ENCODE measurements around the gene ILDR1. TPM values are rescaled to one million over a fixed set of nuclear protein-coding genes. Genes with fewer than 3 reads are reported as not detected.

ILDR1 gene
- total and polyA plus RNA-seq, 2 donors from 2014 or later, result 11.9 to 17.7 TPM

DNA sequence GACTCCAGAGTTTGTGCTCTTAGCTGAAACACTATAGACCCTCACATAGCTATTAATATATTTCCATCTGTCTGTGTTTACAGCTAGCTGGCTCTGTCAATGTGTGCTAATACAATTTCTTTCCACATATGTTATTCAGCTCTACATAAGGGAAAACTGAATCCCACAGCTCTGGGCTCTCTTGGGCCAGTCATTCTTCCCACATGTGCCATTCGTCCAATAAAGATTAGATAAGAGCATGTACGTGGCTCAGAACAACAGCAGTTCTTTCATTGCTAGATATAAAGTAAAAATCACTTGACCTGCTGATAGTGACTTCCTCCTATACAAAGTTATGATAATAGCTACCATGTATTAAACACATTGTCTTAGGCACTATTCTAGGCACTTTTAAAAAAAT lies 2.8 kb upstream of the ILDR1 start:
- TF ChIP-seq, protein P1, sequence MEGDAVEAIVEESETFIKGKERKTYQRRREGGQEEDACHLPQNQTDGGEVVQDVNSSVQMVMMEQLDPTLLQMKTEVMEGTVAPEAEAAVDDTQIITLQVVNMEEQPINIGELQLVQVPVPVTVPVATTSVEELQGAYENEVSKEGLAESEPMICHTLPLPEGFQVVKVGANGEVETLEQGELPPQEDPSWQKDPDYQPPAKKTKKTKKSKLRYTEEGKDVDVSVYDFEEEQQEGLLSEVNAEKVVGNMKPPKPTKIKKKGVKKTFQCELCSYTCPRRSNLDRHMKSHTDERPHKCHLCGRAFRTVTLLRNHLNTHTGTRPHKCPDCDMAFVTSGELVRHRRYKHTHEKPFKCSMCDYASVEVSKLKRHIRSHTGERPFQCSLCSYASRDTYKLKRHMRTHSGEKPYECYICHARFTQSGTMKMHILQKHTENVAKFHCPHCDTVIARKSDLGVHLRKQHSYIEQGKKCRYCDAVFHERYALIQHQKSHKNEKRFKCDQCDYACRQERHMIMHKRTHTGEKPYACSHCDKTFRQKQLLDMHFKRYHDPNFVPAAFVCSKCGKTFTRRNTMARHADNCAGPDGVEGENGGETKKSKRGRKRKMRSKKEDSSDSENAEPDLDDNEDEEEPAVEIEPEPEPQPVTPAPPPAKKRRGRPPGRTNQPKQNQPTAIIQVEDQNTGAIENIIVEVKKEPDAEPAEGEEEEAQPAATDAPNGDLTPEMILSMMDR (IDR thresholded peaks at IDR 0.05; ENCODE audit: borderline replicate concordance, extremely low read depth, insufficient read depth), result no peak
- no peak for DNase-seq
- no peaks in the 10 kb centered on the region for H3K9me3 ChIP-seq (ENCODE audit: control insufficient read depth in 2 of 3, insufficient read depth in 1 of 3, low read length in 3 of 3)
- no peaks in the 10 kb centered on the region for H3K4me1 ChIP-seq (ENCODE audit: control insufficient read depth in 2 of 3, insufficient read depth in 2 of 3, low read depth in 1 of 3, low read length in 3 of 3)
- no peak overlapping the region for H3K9ac ChIP-seq (ENCODE audit: low read length in 3 of 3)
- no peak overlapping the region for H3K27ac ChIP-seq (ENCODE audit: low read depth in 2 of 2, low read length in 2 of 2)
- no peaks in the 10 kb centered on the region for H3K27me3 ChIP-seq (ENCODE audit: control insufficient read depth, insufficient read depth, low read length)
- no peak overlapping the region for H3K4me3 ChIP-seq (ENCODE audit: low read length in 3 of 3)
- intact Hi-C loops (cut with DNase I), result no loop called here
- no peak for FAIRE-seq
- no peaks in the 10 kb centered on the region for H3K36me3 ChIP-seq (ENCODE audit: control insufficient read depth in 2 of 3, insufficient read depth in 3 of 3, low read length in 3 of 3)

DNA sequence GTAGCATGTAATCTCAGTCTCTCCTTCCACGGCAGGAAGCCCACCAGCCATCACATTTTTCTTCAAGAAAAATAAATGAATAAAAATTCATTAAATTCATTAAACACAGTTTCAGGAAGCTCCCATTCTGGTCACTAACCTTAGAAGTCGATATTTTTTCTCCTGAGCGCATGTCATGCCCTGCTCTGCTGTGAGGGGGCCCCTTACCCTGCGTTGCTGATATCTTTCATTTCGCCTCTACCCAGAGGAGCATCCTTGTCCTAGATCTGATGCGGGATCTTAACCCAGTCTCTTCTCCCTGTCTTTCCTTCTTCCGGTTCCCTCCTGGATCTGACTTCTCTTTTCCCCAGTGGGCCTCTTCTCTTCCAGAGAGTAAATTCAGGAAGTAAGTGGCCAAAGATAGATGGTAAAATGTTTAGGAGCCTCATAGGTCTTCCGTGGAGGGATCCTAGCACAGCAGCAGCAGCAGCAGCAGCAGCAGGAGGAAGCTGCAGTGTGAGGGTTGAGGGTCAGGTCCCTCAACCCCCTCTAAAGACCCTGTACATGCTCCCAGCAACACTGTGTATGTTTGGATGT lies 1.4 kb upstream of the ILDR1 start:
- no peaks in the 10 kb centered on the region for H3K36me3 ChIP-seq (ENCODE audit: control insufficient read depth in 2 of 3, insufficient read depth in 3 of 3, low read length in 3 of 3)
- H3K9me3 ChIP-seq (ENCODE audit: control insufficient read depth in 2 of 3, insufficient read depth in 1 of 3, low read length in 3 of 3), result no peaks in the 10 kb centered on the region
- DNase-seq (no peak), FAIRE-seq (no peak)
- H3K27ac ChIP-seq (ENCODE audit: low read depth in 2 of 2, low read length in 2 of 2), result no peak overlapping the region
- TF ChIP-seq, protein P1 (IDR thresholded peaks at IDR 0.05; ENCODE audit: borderline replicate concordance, extremely low read depth, insufficient read depth), result no peak
- H3K9ac ChIP-seq (ENCODE audit: low read length in 3 of 3), result no peak overlapping the region
- no peaks in the 10 kb centered on the region for H3K27me3 ChIP-seq (ENCODE audit: control insufficient read depth, insufficient read depth, low read length)
- intact Hi-C loops (cut with DNase I), result no loop called here
- no peaks in the 10 kb centered on the region for H3K4me1 ChIP-seq (ENCODE audit: control insufficient read depth in 2 of 3, insufficient read depth in 2 of 3, low read depth in 1 of 3, low read length in 3 of 3)
- H3K4me3 ChIP-seq (ENCODE audit: low read length in 3 of 3), result no peak overlapping the region

DNA sequence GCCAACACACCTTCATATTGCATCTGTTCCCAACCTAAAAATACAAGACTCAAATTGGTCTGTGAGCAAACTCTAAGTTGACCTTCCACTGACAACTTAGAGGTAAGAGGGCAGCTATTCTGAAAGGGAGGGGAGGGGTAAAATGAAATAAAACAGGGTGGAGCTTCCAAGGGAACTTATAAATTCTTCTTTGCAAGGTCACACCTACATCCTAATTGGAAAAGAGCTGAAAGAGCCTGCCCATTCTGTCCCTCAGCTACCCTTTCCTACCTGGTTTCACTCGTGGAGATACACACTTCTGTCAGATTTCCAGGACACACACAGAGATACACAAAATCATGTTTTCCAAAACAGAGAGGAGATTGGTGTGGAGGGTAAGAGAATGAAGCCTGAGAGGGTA lies 1.0 kb downstream of the ILDR1 start:
- FAIRE-seq, result no peak
- H3K9me3 ChIP-seq (ENCODE audit: control insufficient read depth in 2 of 3, insufficient read depth in 1 of 3, low read length in 3 of 3), result no peaks in the 10 kb centered on the region
- no peaks in the 10 kb centered on the region for H3K36me3 ChIP-seq (ENCODE audit: control insufficient read depth in 2 of 3, insufficient read depth in 3 of 3, low read length in 3 of 3)
- no peak overlapping the region for H3K27ac ChIP-seq (ENCODE audit: low read depth in 2 of 2, low read length in 2 of 2)
- TF ChIP-seq, protein P1 (IDR thresholded peaks at IDR 0.05; ENCODE audit: borderline replicate concordance, extremely low read depth, insufficient read depth), result no peak
- H3K9ac ChIP-seq (ENCODE audit: low read length in 3 of 3), result no peak overlapping the region
- no peaks in the 10 kb centered on the region for H3K27me3 ChIP-seq (ENCODE audit: control insufficient read depth, insufficient read depth, low read length)
- H3K4me1 ChIP-seq (ENCODE audit: control insufficient read depth in 2 of 3, insufficient read depth in 2 of 3, low read depth in 1 of 3, low read length in 3 of 3), result no peaks in the 10 kb centered on the region
- H3K4me3 ChIP-seq (ENCODE audit: low read length in 3 of 3), result peak overlapping the region in 2 of 3 donors; percentile 64 to 67
- DNase-seq, result no peak
- intact Hi-C loops (cut with DNase I), result no loop called here

DNA sequence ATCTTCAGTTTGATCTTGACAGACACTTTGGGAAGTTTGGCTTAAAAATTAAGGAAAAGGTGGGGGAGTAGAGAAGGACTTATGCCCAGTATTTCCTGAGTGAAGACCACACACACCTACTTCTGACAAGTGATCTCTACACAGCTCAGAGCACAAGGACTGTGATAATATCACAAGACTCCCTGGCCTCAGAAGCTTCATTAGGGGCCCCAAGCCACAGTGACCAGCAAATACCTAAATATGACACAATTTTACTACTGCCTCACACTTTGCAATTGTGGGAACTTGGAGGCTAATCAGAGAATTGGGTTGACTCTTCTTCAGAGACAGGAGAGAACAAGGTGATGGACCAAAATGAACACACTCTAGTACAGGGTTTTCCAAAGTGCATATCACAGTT lies 2.6 kb downstream of the ILDR1 start:
- intact Hi-C loops (cut with DNase I), result no loop called here
- no peaks in the 10 kb centered on the region for H3K4me1 ChIP-seq (ENCODE audit: control insufficient read depth in 2 of 3, insufficient read depth in 2 of 3, low read depth in 1 of 3, low read length in 3 of 3)
- no peak for DNase-seq
- no peak overlapping the region for H3K4me3 ChIP-seq (ENCODE audit: low read length in 3 of 3)
- no peaks in the 10 kb centered on the region for H3K36me3 ChIP-seq (ENCODE audit: control insufficient read depth in 2 of 3, insufficient read depth in 3 of 3, low read length in 3 of 3)
- H3K9ac ChIP-seq (ENCODE audit: low read length in 3 of 3), result no peak overlapping the region
- H3K27me3 ChIP-seq (ENCODE audit: control insufficient read depth, insufficient read depth, low read length), result no peaks in the 10 kb centered on the region
- TF ChIP-seq, protein P1 (IDR thresholded peaks at IDR 0.05; ENCODE audit: borderline replicate concordance, extremely low read depth, insufficient read depth), result no peak
- H3K27ac ChIP-seq (ENCODE audit: low read depth in 2 of 2, low read length in 2 of 2), result no peak overlapping the region
- FAIRE-seq, result no peak
- H3K9me3 ChIP-seq (ENCODE audit: control insufficient read depth in 2 of 3, insufficient read depth in 1 of 3, low read length in 3 of 3), result no peaks in the 10 kb centered on the region

All from kidney (tissue), 14 donors.